Heart right ventricle (tissue), 16 donors: ENCODE measurements around the gene FBXL19. TPM values are rescaled to one million over a fixed set of nuclear protein-coding genes. Genes with fewer than 3 reads are reported as not detected.

Experiments used
- ATAC-seq, 8 donors: fragments of 200-7000 bp; cut with Tn5 transposase; one replicate each; pipeline ENCODE4 v1.9.1; 2020; ENCODE audit warnings: mild to moderate bottlenecking in 8 of 8, moderate library complexity in 8 of 8, moderate number of reproducible peaks in 1 of 8
- DNase-seq, 2 donors: peaks; one replicate each; pipeline ENCODE4 v3.0.0-alpha.2; 2020
- H3K27ac ChIP-seq, 10 donors: fragments of 200-600 bp; sonication (generic) in 2 of 10; one replicate each; pipeline versions ENCODE4 v1.5.0 to v1.8.0; 2020 to 2022; ENCODE audit warnings: mild to moderate bottlenecking in 3 of 10
- H3K27me3 ChIP-seq, 7 donors: fragments of 200-600 bp; one replicate each; pipeline ENCODE4 v1.8.0; 2021 to 2022; ENCODE audit warnings: mild to moderate bottlenecking in 2 of 7
- H3K36me3 ChIP-seq, 9 donors: fragments of 200-600 bp; sonication (generic) in 1 of 9; one replicate each; pipeline versions ENCODE4 v1.5.0 to v1.8.0; 2020 to 2022; ENCODE audit warnings: mild to moderate bottlenecking in 2 of 9
- H3K4me1 ChIP-seq, 9 donors: fragments of 200-600 bp; sonication (generic) in 1 of 9; one replicate each; pipeline versions ENCODE4 v1.5.0 to v1.8.0; 2020 to 2022; ENCODE audit warnings: mild to moderate bottlenecking in 4 of 9
- H3K4me3 ChIP-seq, 10 donors: fragments of 200-600 bp; sonication (generic) in 2 of 10; one replicate each; pipeline versions ENCODE4 v1.5.0 to v1.8.0; 2020 to 2022; ENCODE audit warnings: mild to moderate bottlenecking in 7 of 10, moderate library complexity in 2 of 10
- H3K9me3 ChIP-seq, 11 donors: fragments of 200-600 bp in 10 of 11; sonication (generic) in 2 of 11; one replicate each; pipeline versions ENCODE4 v1.5.0 to v1.8.0; 2013 to 2022; ENCODE audit warnings: mild to moderate bottlenecking in 2 of 11, control low read depth in 1 of 11, moderate library complexity in 1 of 11
- CTCF ChIP-seq, 9 donors: fragments of 200-600 bp; sonication (generic) in 2 of 9; IDR thresholded peaks; one replicate each; pipeline versions ENCODE4 v1.5.0 to v1.8.0; 2021 to 2022; ENCODE audit warnings: antibody characterized with exemption in 9 of 9, mild to moderate bottlenecking in 5 of 9, moderate library complexity in 1 of 9
- WGBS, 2 donors: extraction: QIAGEN DNeasy Blood & Tissue Kit; methylation state at CpG; one replicate each; pipeline ENCODE4 v1.1.7; 2013; ENCODE audit warnings: inconsistent platforms in 1 of 2; 5-methylcytosine and 5-hydroxymethylcytosine counted together
- intact Hi-C, 10 donors: fragments of 100-400 bp; cut with DNase I; formaldehyde crosslinking; loops; one replicate each; pipeline versions ENCODE4 v1.11.1 to v1.14.2; 2022
- polyA plus RNA-seq, 2 donors: library from polyadenylated mRNA; stranded (reverse); fragments of 200-250 nt; gene quantifications; one replicate each; pipeline ENCODE4 v1.2.3, GENCODE V29; 2013
- total RNA-seq, 10 donors: library from RNA; stranded (reverse); fragmentation: NEBNext Ultra II Directional in 3 of 10; extraction: Animal tissue kit (Norgen Biotek cat#: 25700) in 3 of 10; gene quantifications; one replicate each; pipeline versions ENCODE4 v1.2.1 to v1.2.4, GENCODE V29; 2021 to 2023
- donor health status: Arrhythmogenic right ventricular cardiomyopathy.
- donor health status: ischemic (EF 13 %, LVEDD 7.1; RV severe dilation, severe dysfunction).
- donor health status: healthy with polysubstance abuse.
- donor health status: DM: no; HTN: yes; CAD: no.
- donor health status: DM: no; HTN: no; CAD: no.
- donor health status: ischemic (EF 25% LVEDD 6.9; RV normal size, moderate dysfunction).
- donor health status: ischemic (EF 25% LVEDD 5.7; RV mildly dilated, moderate dysfunction).
- donor health status: healthy.
- donor health status: DM: yes; HTN: yes; CAD: no.
- donor health status: Ischemic cardiomyopathy.
- donor health status: ischemic (EF 35%, LVEDD 5.7; RV mildly dilated, moderate dysfunction).
- donor health status: nonischemic (EF 11% LVEDD 7.7; RV severe dilation, severe dysfunction).
- donor health status: DM: yes; HTN: yes; CAD: no.
- donor health status: PGD.
- donor health status: ischemic (EF 29% LVEDD 5.4; RV normal size, mild dysfunction).
- donor health status: nonischemic (EF 23%, LVEDD 6.1; RV moderate dilation, normal function).

FBXL19 gene
- total and polyA plus RNA-seq, 12 donors = 4.1 to 14.1 (median 5.8) TPM

- 84 to 89% methylated on average over 23 of the region's 23 CpGs for WGBS, 2 donors
- no peak for TF ChIP-seq CTCF (IDR thresholded peaks at IDR 0.05)
- intact Hi-C loops = loop anchor here in 9 of 10 donors (5.0 to 10.0 kb wide), 14 partner anchors 38 to 885 kb away; partner anchors contain the start of genes STX4 (in 4 of the 9), ZNF646 (in 3 of the 9), ZNF668 (in 3 of the 9) and ZNF843 (in 3 of the 9)
Observed at GRCh38 chr16:30989469-30990047, 66.2 kb downstream of the FBXL19 start.

DNA sequence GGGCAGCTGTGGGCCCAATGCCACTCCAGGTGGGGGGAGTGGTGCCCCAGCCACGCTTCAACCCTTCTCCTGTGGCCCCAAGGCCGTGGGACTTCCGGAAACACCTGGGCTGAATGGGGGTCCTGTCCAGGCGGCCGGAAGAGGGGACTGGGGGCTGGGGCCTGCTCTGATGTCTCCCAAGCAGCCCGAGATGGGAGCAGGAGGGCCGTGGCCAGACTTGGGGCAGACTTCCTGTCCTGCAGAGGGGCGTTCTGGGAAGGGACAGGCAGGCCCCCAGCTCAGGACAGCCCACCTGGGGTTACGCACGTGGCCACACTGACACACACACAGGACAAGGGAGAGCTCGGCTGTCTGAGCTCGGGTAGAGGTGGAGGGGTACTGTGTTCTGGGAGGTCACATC lies 66.7 kb downstream of the FBXL19 start:
- no peak overlapping the region for H3K27ac ChIP-seq
- DNase-seq = no peak
- peaks cover 0 to 20% (median 0%) of the 10 kb centered on the region in 9 donors for H3K36me3 ChIP-seq
- no peaks in the 10 kb centered on the region for H3K9me3 ChIP-seq
- H3K27me3 ChIP-seq = no peaks in the 10 kb centered on the region
- H3K4me1 ChIP-seq = peaks cover 8 to 14% (median 10%) of the 10 kb centered on the region in 9 donors
- intact Hi-C loops = loop anchor here in 2 of 10 donors (5.0 to 10.0 kb wide), 2 partner anchors 42 to 155 kb away; partner anchors contain the start of gene STX4 (in 1 of the 2)
- ATAC-seq = no peak
- no peak for TF ChIP-seq CTCF (IDR thresholded peaks at IDR 0.05)
- H3K4me3 ChIP-seq = no peak overlapping the region
- 79 to 81% methylated on average over 12 of the region's 12 CpGs for WGBS, 2 donors

More at GRCh38 chr16:30989469-30990047, 66.2 kb downstream of the FBXL19 start:
- Histone ChIP-seq H3K27ac (no peak overlapping the region), H3K27me3 (no peaks in the 10 kb centered on the region), H3K9me3 (no peaks in the 10 kb centered on the region), H3K4me3 (no peak overlapping the region), H3K4me1 (peaks cover 8 to 19% (median 14%) of the 10 kb centered on the region in 9 donors), H3K36me3 (peaks cover 0 to 23% (median 0%) of the 10 kb centered on the region in 9 donors)
- no peak for DNase-seq
- ATAC-seq = no peak

GRCh38 chr16:30991052-30991451 lies 67.7 kb downstream of the FBXL19 start:
- Histone ChIP-seq H3K36me3 (peaks cover 0 to 20% (median 0%) of the 10 kb centered on the region in 9 donors), H3K27me3 (no peaks in the 10 kb centered on the region), H3K4me3 (no peak overlapping the region), H3K9me3 (no peaks in the 10 kb centered on the region), H3K4me1 (peaks cover 0 to 6% (median under 1%) of the 10 kb centered on the region in 9 donors), H3K27ac (no peak overlapping the region)
- ATAC-seq = no peak
- no peak for DNase-seq
- intact Hi-C loops = loop anchor here in 2 of 10 donors (5.0 to 10.0 kb wide), 2 partner anchors 41 to 154 kb away; partner anchors contain the start of gene STX4 (in 1 of the 2)
- WGBS, 2 donors = 77 to 81% methylated on average over 8 of the region's 8 CpGs
- TF ChIP-seq CTCF (IDR thresholded peaks at IDR 0.05) = no peak

DNA sequence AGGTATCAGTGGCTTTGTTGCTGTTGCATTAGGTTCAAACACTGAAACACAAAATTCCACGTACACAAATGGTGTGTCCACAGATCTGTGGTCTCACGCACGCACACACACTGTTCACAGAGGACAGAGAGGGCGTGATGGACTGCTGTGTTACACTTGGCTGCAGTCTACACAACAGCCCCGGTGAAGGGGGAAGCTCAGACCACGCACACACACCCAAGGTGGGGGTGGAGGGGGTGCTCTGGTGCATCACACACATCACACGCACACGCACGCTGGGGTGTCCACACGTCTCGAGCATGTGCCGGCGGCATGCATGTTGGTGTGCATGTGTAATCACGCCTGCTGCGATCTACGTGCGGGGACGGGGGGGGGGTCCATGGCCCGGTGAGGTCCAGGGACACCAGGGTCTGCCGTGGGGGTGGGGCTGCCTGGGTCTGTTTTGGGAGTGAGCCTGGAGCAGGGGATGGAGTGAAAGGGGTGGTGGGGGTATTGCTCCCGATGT lies 69.0 kb downstream of the FBXL19 start:
- Histone ChIP-seq H3K4me1 (peaks cover 4 to 17% (median 7%) of the 10 kb centered on the region in 9 donors), H3K36me3 (peaks cover 0 to 12% (median 0%) of the 10 kb centered on the region in 9 donors), H3K9me3 (no peaks in the 10 kb centered on the region), H3K27me3 (no peaks in the 10 kb centered on the region), H3K27ac (no peak overlapping the region), H3K4me3 (no peak overlapping the region)
- WGBS, 2 donors = 84 to 86% methylated on average over 21 of the region's 21 CpGs
- no peak for TF ChIP-seq CTCF (IDR thresholded peaks at IDR 0.05)
- no peak for DNase-seq
- intact Hi-C loops = loop anchor here in 2 of 10 donors (5.0 to 10.0 kb wide), 2 partner anchors 40 to 152 kb away; partner anchors contain the start of gene STX4 (in 1 of the 2)
- ATAC-seq = no peak
